ENCODE measurements around the gene CDK5RAP2.

CDK5RAP2 gene

DNA sequence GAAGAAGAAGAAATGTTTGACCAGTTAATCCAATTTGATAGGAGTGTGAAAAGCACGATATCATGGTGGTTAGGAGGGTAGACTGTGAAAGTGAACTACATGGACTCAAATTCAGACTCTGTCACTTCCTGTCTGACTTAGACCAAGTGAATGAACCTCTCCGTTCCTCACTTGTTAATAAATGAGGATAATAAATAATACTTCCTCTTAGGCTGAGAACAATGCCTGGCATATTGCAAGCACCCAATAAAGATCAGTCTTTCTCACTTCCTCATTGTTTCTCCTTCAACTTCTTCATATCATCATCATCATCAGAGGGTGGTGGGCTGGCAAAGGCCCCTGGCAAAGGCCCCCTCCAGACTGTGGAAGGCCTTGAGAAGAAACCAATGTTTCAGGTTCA lies 148.7 kb downstream of the CDK5RAP2 start:
- Histone ChIP-seq H3K36me3 (ENCODE audit: insufficient read depth, low read length) (peaks cover under 1% of the 10 kb centered on the region; the same call in 1 of the 2 replicates), H3K9ac (ENCODE audit: low read depth, low read length) (no peak overlapping the region), H3K9me3 (ENCODE audit: control insufficient read depth, insufficient read depth, low read length) (no peaks in the 10 kb centered on the region), H3K4me1 (ENCODE audit: insufficient read depth, low read length) (no peaks in the 10 kb centered on the region)

DNA sequence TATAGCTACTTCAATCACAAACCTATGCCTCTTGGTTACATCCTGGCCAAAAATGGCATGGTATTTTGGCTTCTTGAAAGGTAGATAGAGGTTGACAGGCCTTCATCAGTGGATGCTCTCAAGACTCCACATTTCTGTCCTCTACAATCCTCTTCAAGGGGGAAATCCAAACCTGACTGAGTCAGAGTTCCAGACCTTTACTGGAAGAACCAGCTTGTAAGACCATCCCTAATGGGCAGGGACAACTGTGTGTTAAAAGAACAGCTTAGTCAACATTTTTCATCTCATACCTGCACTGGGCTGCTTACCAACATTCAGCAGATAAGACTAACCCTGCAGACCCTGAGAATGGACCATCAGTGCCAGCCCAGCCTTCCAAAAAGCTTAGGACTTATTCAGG lies 155.7 kb downstream of the CDK5RAP2 start:
- no peaks in the 10 kb centered on the region for H3K9me3 ChIP-seq (ENCODE audit: control insufficient read depth, insufficient read depth, low read length)
- H3K36me3 ChIP-seq (ENCODE audit: insufficient read depth, low read length): peaks cover 3% of the 10 kb centered on the region
- no peak overlapping the region for H3K9ac ChIP-seq (ENCODE audit: low read depth, low read length)
- no peaks in the 10 kb centered on the region for H3K4me1 ChIP-seq (ENCODE audit: insufficient read depth, low read length)

DNA sequence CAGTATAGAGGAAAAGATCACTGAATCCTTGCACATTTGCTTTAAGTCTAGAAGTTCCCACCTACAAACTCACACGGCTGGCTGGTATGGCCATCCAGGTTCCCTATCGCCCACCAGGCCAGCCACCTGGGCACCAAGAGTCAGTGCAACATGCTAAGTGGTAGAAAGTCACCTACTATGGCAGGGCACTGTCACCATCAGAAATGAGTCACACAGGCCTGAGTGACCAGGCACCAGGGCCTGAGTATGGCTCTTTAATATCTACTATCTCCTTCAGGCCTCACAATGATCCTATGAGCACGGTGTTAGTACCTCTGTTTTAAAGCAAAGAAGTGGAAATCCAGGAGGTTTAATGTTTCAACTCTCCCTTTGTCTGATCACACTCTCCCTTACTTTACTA lies 156.2 kb downstream of the CDK5RAP2 start:
- Histone ChIP-seq H3K4me1 (ENCODE audit: insufficient read depth, low read length) (no peaks in the 10 kb centered on the region), H3K9ac (ENCODE audit: low read depth, low read length) (no peak overlapping the region), H3K9me3 (ENCODE audit: control insufficient read depth, insufficient read depth, low read length) (no peaks in the 10 kb centered on the region), H3K36me3 (ENCODE audit: insufficient read depth, low read length) (peaks cover 3% of the 10 kb centered on the region)

DNA sequence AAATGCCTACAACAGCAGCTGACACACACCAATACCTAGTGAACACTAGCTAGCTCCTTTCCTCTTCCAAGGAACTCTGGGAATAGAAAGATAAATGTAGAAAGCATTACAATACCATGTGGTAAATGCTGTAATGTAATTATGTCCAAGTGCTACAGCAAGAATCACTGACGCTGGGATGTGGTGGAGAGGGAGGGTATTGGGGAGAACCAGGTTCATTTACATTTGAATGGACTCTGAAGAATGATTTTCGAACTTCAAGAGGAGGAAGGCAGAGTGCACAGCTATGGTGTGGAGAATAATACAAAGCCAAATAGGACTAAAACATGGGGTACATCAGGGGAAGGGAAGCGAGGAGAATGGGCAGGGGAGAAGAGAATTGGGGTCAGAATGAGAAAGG lies 158.0 kb downstream of the CDK5RAP2 start:
- Histone ChIP-seq H3K9me3 (ENCODE audit: control insufficient read depth, insufficient read depth, low read length) (no peaks in the 10 kb centered on the region), H3K9ac (ENCODE audit: low read depth, low read length) (no peak overlapping the region), H3K4me1 (ENCODE audit: insufficient read depth, low read length) (no peaks in the 10 kb centered on the region), H3K36me3 (ENCODE audit: insufficient read depth, low read length) (peaks cover 3% of the 10 kb centered on the region)

DNA sequence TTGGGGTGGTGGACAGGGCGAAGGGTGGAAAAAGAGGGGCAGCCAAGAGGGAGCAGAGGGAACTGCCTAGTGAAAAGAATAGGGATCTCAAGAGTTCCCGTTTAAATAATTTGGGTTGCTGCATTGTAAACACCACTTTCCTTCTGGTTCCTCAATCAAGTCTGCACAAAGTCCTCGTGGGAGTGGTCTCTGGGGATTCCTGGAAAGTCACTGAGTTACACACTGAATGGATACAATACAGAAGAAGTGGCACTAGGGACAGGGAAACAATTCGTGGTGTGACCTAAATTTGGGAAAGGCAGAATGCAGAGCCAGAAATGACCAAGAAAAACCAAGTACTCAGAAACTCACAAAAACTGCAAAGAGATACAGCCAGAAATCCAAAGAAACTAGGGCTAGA lies 161.7 kb downstream of the CDK5RAP2 start:
- H3K4me1 ChIP-seq (ENCODE audit: insufficient read depth, low read length): peaks cover 19% of the 10 kb centered on the region; the same call in 1 of the 2 replicates
- H3K9ac ChIP-seq (ENCODE audit: low read depth, low read length): no peak overlapping the region
- no peaks in the 10 kb centered on the region for H3K9me3 ChIP-seq (ENCODE audit: control insufficient read depth, insufficient read depth, low read length)
- peaks cover 3% of the 10 kb centered on the region; the same call in 1 of the 2 replicates for H3K36me3 ChIP-seq (ENCODE audit: insufficient read depth, low read length)

DNA sequence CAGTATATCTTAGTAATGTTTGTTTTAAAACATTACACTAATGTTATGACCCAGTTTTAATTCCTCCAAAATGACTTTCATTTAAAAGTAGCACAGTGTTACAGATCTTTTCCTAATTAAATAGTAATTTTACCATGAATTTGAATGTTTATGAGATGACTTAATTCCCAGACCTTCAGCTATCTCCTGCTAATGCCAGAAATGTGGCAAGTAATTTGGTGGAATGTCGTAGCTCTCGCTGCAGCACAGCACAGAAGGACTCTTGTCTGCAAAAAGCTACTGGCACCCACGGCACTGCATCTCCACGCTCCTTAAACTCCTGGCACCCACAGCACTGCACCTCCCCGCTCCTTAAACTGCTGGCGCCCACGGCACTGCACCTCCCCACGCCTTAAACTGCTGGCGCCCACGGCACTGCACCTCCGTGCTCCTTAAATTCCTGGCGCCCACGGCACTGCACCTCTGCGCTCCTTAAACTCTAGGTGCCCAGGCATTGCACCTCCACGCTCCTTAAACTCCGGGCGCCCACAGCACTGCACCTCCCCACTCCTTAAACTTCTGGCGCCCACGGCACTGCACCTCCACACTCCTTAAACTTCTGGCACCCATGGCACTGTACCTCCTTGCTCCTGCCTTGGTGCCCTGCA lies 163.1 kb downstream of the CDK5RAP2 start:
- Histone ChIP-seq H3K9me3 (ENCODE audit: control insufficient read depth, insufficient read depth, low read length) (no peaks in the 10 kb centered on the region), H3K36me3 (ENCODE audit: insufficient read depth, low read length) (peaks cover 3% of the 10 kb centered on the region; the same call in 1 of the 2 replicates), H3K9ac (ENCODE audit: low read depth, low read length) (no peak overlapping the region), H3K4me1 (ENCODE audit: insufficient read depth, low read length) (peaks cover 33% of the 10 kb centered on the region)

DNA sequence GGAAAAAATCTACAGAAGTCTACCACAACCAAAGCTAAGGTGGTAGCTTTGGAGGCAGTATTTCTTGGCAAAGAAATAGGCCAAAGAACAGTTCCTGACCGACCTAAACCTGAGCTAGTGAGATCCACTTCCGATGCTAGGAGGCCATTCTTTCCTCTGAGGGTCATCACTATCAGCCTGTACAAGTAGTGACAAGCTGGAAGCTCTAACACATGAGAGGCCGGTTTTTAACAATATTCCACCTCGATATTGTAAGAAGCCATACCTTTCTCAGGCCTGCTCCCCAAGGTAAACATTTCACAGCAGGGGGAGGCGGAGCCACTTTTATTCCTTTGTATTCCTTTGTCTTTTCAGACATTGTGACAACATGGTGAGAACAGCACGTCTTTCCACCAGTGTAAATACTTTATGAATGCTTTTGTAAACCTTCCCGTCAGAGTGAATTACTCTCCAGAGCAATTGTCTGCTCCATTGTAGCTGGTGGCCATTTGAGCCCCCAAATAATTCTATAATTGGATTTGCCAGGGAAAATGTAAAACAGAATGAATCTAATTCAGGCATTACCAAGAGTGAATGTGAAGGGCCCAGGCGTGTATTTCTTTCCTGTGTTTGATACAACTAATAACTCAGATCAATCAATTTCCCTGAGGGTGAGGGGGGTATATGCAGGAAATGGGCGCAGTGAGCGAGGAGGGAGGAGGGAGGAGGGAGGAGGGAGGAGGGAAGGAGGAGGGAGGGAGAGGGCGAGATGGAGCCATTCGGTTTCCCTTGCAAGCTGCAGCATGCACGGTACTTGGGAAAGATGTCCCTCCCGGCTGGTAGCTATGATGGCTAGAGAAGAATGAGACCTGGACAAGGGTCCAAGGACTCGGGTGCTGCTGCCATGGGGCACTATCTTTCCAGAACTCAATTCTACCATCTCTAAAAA lies 166.6 kb downstream of the CDK5RAP2 start:
- peaks cover 33% of the 10 kb centered on the region for H3K4me1 ChIP-seq (ENCODE audit: insufficient read depth, low read length)
- H3K9me3 ChIP-seq (ENCODE audit: control insufficient read depth, insufficient read depth, low read length): no peaks in the 10 kb centered on the region
- H3K9ac ChIP-seq (ENCODE audit: low read depth, low read length): no peak overlapping the region; the same call in 1 of the 2 replicates
- peaks cover 11% of the 10 kb centered on the region for H3K36me3 ChIP-seq (ENCODE audit: insufficient read depth, low read length)

DNA sequence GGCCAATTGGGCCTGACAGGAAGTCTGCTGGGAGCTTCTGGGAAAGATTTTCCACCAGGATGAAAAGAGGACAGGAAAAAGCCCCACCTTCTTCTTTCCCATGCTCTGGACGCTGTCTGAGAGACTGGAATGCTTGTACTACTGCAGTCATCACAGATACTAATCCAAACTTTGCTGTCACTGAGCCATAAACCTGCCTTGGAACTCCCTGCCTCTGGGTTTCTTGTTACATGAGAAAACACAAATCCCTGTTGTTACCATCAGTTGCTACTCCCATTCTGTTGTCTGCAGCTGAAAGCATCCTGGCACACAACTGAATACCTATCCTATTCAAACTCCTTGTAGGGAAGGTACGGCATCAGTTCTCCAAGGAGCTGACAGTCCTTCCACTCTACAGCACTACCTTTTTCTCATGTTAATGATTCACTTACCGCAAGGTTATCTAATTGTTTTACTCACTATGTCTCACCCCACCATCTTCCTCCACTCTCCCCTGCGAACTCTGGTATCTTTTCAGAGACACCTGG lies 167.5 kb downstream of the CDK5RAP2 start:
- H3K36me3 ChIP-seq (ENCODE audit: insufficient read depth, low read length): peaks cover 12% of the 10 kb centered on the region
- peaks cover 33% of the 10 kb centered on the region for H3K4me1 ChIP-seq (ENCODE audit: insufficient read depth, low read length)
- no peak overlapping the region; the same call in 1 of the 2 replicates for H3K9ac ChIP-seq (ENCODE audit: low read depth, low read length)
- H3K9me3 ChIP-seq (ENCODE audit: control insufficient read depth, insufficient read depth, low read length): no peaks in the 10 kb centered on the region

DNA sequence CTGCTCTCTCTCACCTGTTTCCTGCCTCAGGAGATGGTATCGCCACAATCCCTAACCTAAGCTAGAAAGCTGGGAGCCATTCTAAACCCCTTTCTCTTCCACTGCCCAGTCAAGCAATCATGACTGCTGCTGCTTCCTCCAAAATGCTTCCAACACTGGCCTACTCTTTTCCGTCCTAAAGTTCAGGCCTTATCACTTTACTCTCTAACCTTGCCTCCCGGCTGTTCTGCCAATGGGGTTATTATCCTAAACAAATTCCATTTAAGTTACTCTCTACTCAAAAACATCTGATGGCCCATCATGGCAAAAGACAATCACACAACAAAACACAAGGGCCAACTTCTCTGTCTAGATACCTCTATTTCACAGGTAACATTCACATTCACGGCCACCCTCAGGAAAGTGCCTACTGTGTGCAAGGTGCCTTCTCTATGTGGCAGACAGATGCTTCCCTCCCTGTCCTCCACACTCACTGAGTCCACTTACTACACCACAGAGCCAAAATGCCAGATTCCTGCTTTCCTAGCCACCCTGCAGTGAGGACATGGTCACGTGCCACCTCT lies 168.0 kb downstream of the CDK5RAP2 start:
- no peak overlapping the region; the same call in 1 of the 2 replicates for H3K9ac ChIP-seq (ENCODE audit: low read depth, low read length)
- peaks cover 12% of the 10 kb centered on the region; the same call in 1 of the 2 replicates for H3K36me3 ChIP-seq (ENCODE audit: insufficient read depth, low read length)
- H3K4me1 ChIP-seq (ENCODE audit: insufficient read depth, low read length): peaks cover 33% of the 10 kb centered on the region
- H3K9me3 ChIP-seq (ENCODE audit: control insufficient read depth, insufficient read depth, low read length): no peaks in the 10 kb centered on the region

DNA sequence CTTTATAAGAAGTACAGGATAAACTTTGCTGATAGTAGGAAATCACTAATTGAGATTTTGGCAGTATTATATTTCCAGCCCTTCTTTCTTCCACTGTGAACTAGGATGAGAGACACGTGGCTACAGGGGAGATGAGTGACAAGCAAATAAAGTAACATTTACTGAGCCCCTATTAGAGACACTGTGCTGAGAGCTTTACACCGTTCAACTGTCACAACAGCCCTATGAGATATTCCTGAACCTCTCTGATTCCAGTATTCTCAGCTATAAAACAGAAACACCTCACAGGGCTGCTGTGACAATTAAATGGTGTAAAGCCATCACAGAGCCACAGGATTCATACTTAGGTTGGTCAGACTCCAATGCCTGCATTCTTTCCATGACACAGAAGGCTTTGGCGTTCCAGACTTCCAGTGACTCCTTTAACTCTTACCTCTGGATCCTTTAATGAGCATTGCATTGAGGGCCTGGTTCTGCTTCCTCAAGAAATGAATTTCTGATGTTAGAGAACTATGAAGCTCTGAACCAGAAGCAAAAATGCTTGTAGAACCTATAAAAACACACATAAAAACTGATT lies 169.0 kb downstream of the CDK5RAP2 start:
- Histone ChIP-seq H3K9ac (ENCODE audit: low read depth, low read length) (no peak overlapping the region), H3K36me3 (ENCODE audit: insufficient read depth, low read length) (peaks cover 12% of the 10 kb centered on the region; the same call in 1 of the 2 replicates), H3K4me1 (ENCODE audit: insufficient read depth, low read length) (peaks cover 33% of the 10 kb centered on the region), H3K9me3 (ENCODE audit: control insufficient read depth, insufficient read depth, low read length) (no peaks in the 10 kb centered on the region)

DNA sequence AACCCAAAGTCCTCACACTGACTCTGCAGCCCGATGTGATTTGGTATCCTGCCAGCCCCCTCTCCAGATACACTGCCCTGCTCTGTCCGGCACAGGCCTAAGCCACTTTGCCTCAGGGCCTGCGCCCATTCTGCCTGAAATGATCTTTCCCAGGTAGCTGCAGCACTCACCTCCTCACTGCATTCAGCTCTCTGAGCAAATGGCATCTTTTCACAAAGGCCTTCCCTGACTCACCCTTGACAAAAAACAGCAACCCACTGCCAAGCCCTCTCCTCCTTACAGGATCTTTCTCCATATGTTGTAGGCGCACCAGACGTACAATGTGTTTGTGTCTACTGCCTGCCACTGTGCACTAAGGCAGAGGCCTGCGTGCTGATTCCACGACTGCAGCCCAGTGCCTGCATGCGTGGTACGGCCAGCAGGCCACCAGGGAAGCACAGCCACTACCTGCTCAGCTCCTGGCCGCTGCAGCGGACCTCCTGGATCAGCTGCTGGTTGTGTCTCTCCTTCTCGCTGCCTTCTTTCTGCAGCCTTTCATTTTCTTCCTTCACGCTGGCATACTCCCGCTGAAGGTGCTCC lies 171.2 kb downstream of the CDK5RAP2 start:
- Histone ChIP-seq H3K4me1 (ENCODE audit: insufficient read depth, low read length) (peaks cover 16% of the 10 kb centered on the region), H3K36me3 (ENCODE audit: insufficient read depth, low read length) (peaks cover 12% of the 10 kb centered on the region; the same call in 1 of the 2 replicates), H3K9ac (ENCODE audit: low read depth, low read length) (no peak overlapping the region), H3K9me3 (ENCODE audit: control insufficient read depth, insufficient read depth, low read length) (no peaks in the 10 kb centered on the region)

DNA sequence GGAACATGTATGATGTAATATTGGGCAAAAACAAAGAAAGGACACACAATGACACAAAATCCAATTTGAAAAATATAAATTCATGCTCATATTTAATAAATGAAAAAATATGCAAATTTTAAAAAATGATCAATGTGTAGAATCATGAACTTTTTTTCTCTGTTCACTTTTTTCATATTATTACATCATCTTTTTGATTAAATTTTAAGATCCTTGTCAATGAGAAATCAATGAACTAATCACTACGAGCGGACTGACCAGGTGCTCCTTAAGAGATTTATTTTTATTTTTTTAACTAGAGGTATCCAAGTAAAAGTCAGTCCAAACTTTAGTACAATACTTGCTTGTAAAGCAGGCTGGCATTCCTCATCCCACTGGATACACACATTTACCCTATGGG lies 174.1 kb downstream of the CDK5RAP2 start:
- Histone ChIP-seq H3K4me1 (ENCODE audit: insufficient read depth, low read length) (no peaks in the 10 kb centered on the region), H3K9me3 (ENCODE audit: control insufficient read depth, insufficient read depth, low read length) (no peaks in the 10 kb centered on the region), H3K36me3 (ENCODE audit: insufficient read depth, low read length) (peaks cover 18% of the 10 kb centered on the region), H3K9ac (ENCODE audit: low read depth, low read length) (no peak overlapping the region)

DNA sequence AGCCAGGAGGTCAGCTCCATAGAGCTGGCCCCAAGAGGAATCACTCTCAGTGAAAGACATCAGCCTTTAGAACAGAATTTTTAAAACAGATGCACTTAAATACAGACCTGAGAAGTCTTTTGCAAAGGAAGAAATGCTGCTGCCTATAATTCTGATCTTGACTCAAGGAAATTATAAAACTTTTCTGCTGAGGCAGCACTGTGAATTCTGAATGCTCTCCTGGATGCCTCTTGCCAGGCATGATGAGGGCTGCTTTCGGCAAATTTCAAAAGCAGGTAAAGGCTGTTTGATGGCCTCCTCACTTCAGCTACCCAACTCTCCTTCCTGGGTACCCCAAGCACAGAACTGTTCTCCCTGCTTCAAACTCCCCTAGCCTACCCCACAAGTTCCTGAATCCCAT lies 174.8 kb downstream of the CDK5RAP2 start:
- Histone ChIP-seq H3K9ac (ENCODE audit: low read depth, low read length) (no peak overlapping the region), H3K36me3 (ENCODE audit: insufficient read depth, low read length) (peaks cover 24% of the 10 kb centered on the region), H3K9me3 (ENCODE audit: control insufficient read depth, insufficient read depth, low read length) (no peaks in the 10 kb centered on the region), H3K4me1 (ENCODE audit: insufficient read depth, low read length) (no peaks in the 10 kb centered on the region)

DNA sequence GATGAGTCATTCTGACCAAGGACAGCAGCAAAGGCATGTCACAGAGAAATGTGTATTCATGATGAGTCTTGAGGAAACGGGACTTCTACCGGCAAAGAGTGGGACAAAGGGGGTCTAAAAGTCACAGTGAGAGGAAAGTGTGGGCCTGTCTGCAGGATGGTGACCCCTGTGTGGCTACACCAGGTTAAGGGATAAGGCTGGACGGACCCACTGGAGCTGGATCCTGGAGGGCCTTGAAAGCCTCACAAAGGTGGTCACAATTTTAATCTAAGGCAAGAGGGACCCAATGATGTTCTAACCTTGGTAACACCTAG lies 176.5 kb downstream of the CDK5RAP2 start:
- H3K9me3 ChIP-seq (ENCODE audit: control insufficient read depth, insufficient read depth, low read length): no peaks in the 10 kb centered on the region
- no peaks in the 10 kb centered on the region for H3K4me1 ChIP-seq (ENCODE audit: insufficient read depth, low read length)
- peaks cover 24% of the 10 kb centered on the region for H3K36me3 ChIP-seq (ENCODE audit: insufficient read depth, low read length)
- no peak overlapping the region for H3K9ac ChIP-seq (ENCODE audit: low read depth, low read length)

All from ES-I3 (cell line).